Retinal pigment epithelial cell (primary cell): ENCODE measurements around the gene TGFB3.
"Not testable (repeated sequence)": the region's sequence is repeated elsewhere in the genome, so short reads cannot be mapped to it uniquely, and the experiment has no call there.

Experiments
- DNase-seq: peaks from one replicate; pipeline ENCODE4 v3.0.0-alpha.2; 2010; ENCODE audit warnings: low read depth
- H3K4me3 ChIP-seq: 2 replicates; pipeline ENCODE4 v1.5.1; 2011; ENCODE audit warnings: mild to moderate bottlenecking, low read length, control low read depth, moderate library complexity
- CTCF ChIP-seq: conservative IDR thresholded peaks from 2 replicates; pipeline ENCODE4 v1.5.1; 2011; ENCODE audit warnings: low read depth, low read length, control low read depth, inconsistent platforms

Gene TGFB3

GRCh38 chr14:75939200-75939599 is 42.6 kb downstream of the TGFB3 start:
- no peak for DNase-seq
- H3K4me3 ChIP-seq, result no peak overlapping the region
- no peak for TF ChIP-seq CTCF

GRCh38 chr14:75934998-75935628 is 46.7 kb downstream of the TGFB3 start:
- H3K4me3 ChIP-seq, result no peak overlapping the region
- DNase-seq, result no peak
- no peak for TF ChIP-seq CTCF

- H3K4me3 ChIP-seq, result no peak overlapping the region
- TF ChIP-seq CTCF, result no peak
- DNase-seq, result no peak
Observed at GRCh38 chr14:75933712-75934296, 48.0 kb downstream of the TGFB3 start.

- DNase-seq, result peak; percentile 10
- H3K4me3 ChIP-seq, result peak overlapping the region; percentile 9
- TF ChIP-seq CTCF, result no peak
Observed at GRCh38 chr14:75928690-75929181, 53.1 kb downstream of the TGFB3 start.

GRCh38 chr14:75927564-75928087 is 54.2 kb downstream of the TGFB3 start:
- H3K4me3 ChIP-seq, result no peak overlapping the region
- DNase-seq, result no peak
- no peak for TF ChIP-seq CTCF

GRCh38 chr14:75926431-75927115 is 55.2 kb downstream of the TGFB3 start:
- no peak for TF ChIP-seq CTCF
- DNase-seq, result no peak
- H3K4me3 ChIP-seq, result no peak overlapping the region

GRCh38 chr14:75925141-75925840 is 56.5 kb downstream of the TGFB3 start:
- H3K4me3 ChIP-seq, DNase-seq: not testable (repeated sequence)

GRCh38 chr14:75920421-75920820 is 61.4 kb downstream of the TGFB3 start:
- not testable (repeated sequence) for DNase-seq, H3K4me3 ChIP-seq
